HepG2 (cell line): Measurements from ENCODE around the gene BCL2L1. TPM values are rescaled to one million over a fixed set of nuclear protein-coding genes. Genes with fewer than 3 reads are reported as not detected.

ENCODE experiments used
- ATAC-seq: fragments of 200-7000 bp; cut with Tn5 transposase; 3 replicates; pipeline ENCODE4 v1.9.1; 2020; ENCODE audit warnings: mild to moderate bottlenecking, moderate library complexity
- BruUV-seq: library from RNA; stranded (reverse); fragments of 400-500 nt; replicated peaks from 2 replicates; lab custom pipeline; 2021; lab: Mats Ljungman, UMichigan
- CTCF ChIA-PET: fragments of 300-600 bp; formaldehyde crosslinking; extraction: SDS; loops from one replicate; lab custom pipeline; 2021; ENCODE audit warnings: low total read pairs, inconsistent platforms, low intra/inter-chr PET ratio; lab: Yijun Ruan, JAX
- POLR2A ChIA-PET: fragments of 350-600 bp; sonication (Branson Sonifier 250); formaldehyde crosslinking; loops from one replicate; lab custom pipeline; 2020; ENCODE audit warnings: antibody characterized with exemption, inconsistent platforms; lab: Yijun Ruan, JAX
- DNase-seq: peaks from one replicate; pipeline ENCODE4 v3.0.0-alpha.2; 2015; ENCODE audit warnings: low spot score
- FAIRE-seq: peaks from 3 replicates; lab custom pipeline; 2011; peaks lifted over from hg19 to GRCh38; lab: Jason Lieb, UNC
- H2AFZ ChIP-seq: one replicate; pipeline ENCODE4 v1.6.1; 2011; ENCODE audit warnings: low read length, inconsistent platforms
- H3K27ac ChIP-seq: fragments of 300-600 bp; 3 replicates; pipeline ENCODE4 v1.8.0; 2011; ENCODE audit warnings: mixed run types, mild to moderate bottlenecking, mixed read lengths, low read length, inconsistent platforms; ENCODE audit not compliant: insufficient read depth; ENCODE audit errors: extremely low read length
- H3K27me3 ChIP-seq, 2 experiments: fragments of 200-600 bp in 1 of 2; 2 replicates in 1 of 2; 3 replicates in 1 of 2; pipeline versions ENCODE4 v1.6.0 to v1.8.0; 2011; ENCODE audit warnings: low read length in 2 of 2, mild to moderate bottlenecking in 2 of 2, moderate library complexity in 2 of 2, inconsistent platforms in 1 of 2; ENCODE audit not compliant: insufficient read depth in 2 of 2, control insufficient read depth in 1 of 2
- H3K36me3 ChIP-seq, 2 experiments: fragments of 200-600 bp in 1 of 2; replicated peaks in 1 of 2; 2 replicates in 1 of 2; 3 replicates in 1 of 2; pipeline versions ENCODE4 v1.5.1 to v1.8.0; 2011; ENCODE audit warnings: low read length in 2 of 2, inconsistent platforms in 1 of 2; ENCODE audit not compliant: insufficient read depth in 2 of 2, control insufficient read depth in 1 of 2
- H3K4me1 ChIP-seq: 2 replicates; pipeline ENCODE4 v1.5.1; 2012; ENCODE audit warnings: low read length, inconsistent platforms; ENCODE audit not compliant: insufficient read depth
- H3K4me2 ChIP-seq: 2 replicates; pipeline ENCODE4 v1.6.0; 2011; ENCODE audit warnings: low read depth, low read length, inconsistent platforms
- H3K4me3 ChIP-seq, 3 experiments: fragments of 200-600 bp in 1 of 3; sonication (generic), shearing (Covaris generic) in 1 of 3; replicated peaks in 1 of 3; 2 replicates each; pipeline ENCODE4 v1.5.1; 2011 to 2016; ENCODE audit warnings: low read length in 3 of 3, inconsistent platforms in 2 of 3, low read depth in 2 of 3, mild to moderate bottlenecking in 2 of 3, control low read depth in 1 of 3, mixed read lengths in 1 of 3; ENCODE audit not compliant: insufficient read depth in 1 of 3
- H3K79me2 ChIP-seq: one replicate; pipeline ENCODE4 v1.6.1; 2011; ENCODE audit warnings: low read length, inconsistent platforms; ENCODE audit not compliant: insufficient read depth
- H3K9ac ChIP-seq: 2 replicates; pipeline ENCODE4 v1.6.0; 2011; ENCODE audit warnings: mild to moderate bottlenecking, low read depth, low read length, inconsistent platforms; ENCODE audit not compliant: insufficient read depth
- H3K9me3 ChIP-seq: 2 replicates; pipeline ENCODE4 v1.5.1; 2012; ENCODE audit warnings: mild to moderate bottlenecking, low read length
- H4K20me1 ChIP-seq: 2 replicates; pipeline ENCODE4 v1.6.0; 2011; ENCODE audit warnings: inconsistent platforms, mild to moderate bottlenecking, low read length, moderate library complexity; ENCODE audit not compliant: insufficient read depth
- KAT2B ChIP-seq: fragments of 150-350 bp; IDR thresholded peaks from 2 replicates; pipeline ENCODE4 v1.6.1; 2014; ENCODE audit warnings: low read depth, low read length, borderline replicate concordance
- KLF11 ChIP-seq: IDR thresholded peaks from 2 replicates; pipeline ENCODE4 v1.6.1; 2016; ENCODE audit warnings: missing compliant biosample characterization
- MAF1 ChIP-seq: sonication (generic); formaldehyde crosslinking; IDR thresholded peaks from 2 replicates; pipeline ENCODE4 v1.5.0; 2020; ENCODE audit warnings: missing genetic modification reagents, borderline replicate concordance
- NCOR1 ChIP-seq: fragments of 200-600 bp; sonication (generic); IDR thresholded peaks from 2 replicates; pipeline ENCODE4 v1.7.0; 2017; ENCODE audit warnings: antibody characterized with exemption, low read length, borderline replicate concordance
- SAP130 ChIP-seq: IDR thresholded peaks from 2 replicates; pipeline ENCODE4 v1.6.1; 2016; ENCODE audit warnings: low read depth
- SOX6 ChIP-seq, 2 experiments: fragments of 450-650 bp in 1 of 2; sonication (generic) in 1 of 2; formaldehyde crosslinking in 1 of 2; IDR thresholded peaks; 2 replicates each; pipeline versions ENCODE4 v1.4.0 to v1.6.1; 2017 to 2020; ENCODE audit warnings: antibody characterized with exemption in 1 of 2, mild to moderate bottlenecking in 1 of 2, missing genetic modification reagents in 1 of 2
- ZBTB42 ChIP-seq: sonication (generic); formaldehyde crosslinking; IDR thresholded peaks from 2 replicates; pipeline ENCODE4 v1.5.0; 2020; ENCODE audit warnings: mild to moderate bottlenecking, missing genetic modification reagents
- ZNF136 ChIP-seq: sonication (generic); formaldehyde crosslinking; IDR thresholded peaks from 2 replicates; pipeline ENCODE4 v1.8.1; 2022; ENCODE audit warnings: low read depth, mild to moderate bottlenecking, moderate library complexity, missing genetic modification reagents
- ZNF260 ChIP-seq: sonication (generic); formaldehyde crosslinking; IDR thresholded peaks from 2 replicates; pipeline ENCODE4 v1.4.0; 2020; ENCODE audit warnings: missing genetic modification reagents, low read depth, mild to moderate bottlenecking, borderline replicate concordance
- ZNF513 ChIP-seq: sonication (generic); formaldehyde crosslinking; conservative IDR thresholded peaks from 2 replicates; pipeline ENCODE4 v1.5.0; 2020; ENCODE audit warnings: missing genetic modification reagents
- ZNF598 ChIP-seq: sonication (generic); formaldehyde crosslinking; IDR thresholded peaks from 2 replicates; pipeline ENCODE4 v1.5.1; 2020; ENCODE audit warnings: mild to moderate bottlenecking, missing genetic modification reagents, borderline replicate concordance
- ZNF766 ChIP-seq: sonication (generic); formaldehyde crosslinking; IDR thresholded peaks from 2 replicates; pipeline ENCODE4 v1.5.0; 2020; ENCODE audit warnings: missing genetic modification reagents, borderline replicate concordance
- ZSCAN5A ChIP-seq: sonication (generic); formaldehyde crosslinking; IDR thresholded peaks from 2 replicates; pipeline ENCODE4 v1.8.0; 2022; ENCODE audit warnings: mild to moderate bottlenecking, missing genetic modification reagents, borderline replicate concordance
- WGBS: methylation state at CpG from one replicate; pipeline ENCODE4 v1.1.6; 2017; ENCODE audit warnings: low lambda C conversion rate; 5-methylcytosine and 5-hydroxymethylcytosine counted together
- in situ Hi-C: cut with HindIII; loops from 2 replicates; pipeline ENCODE4 v1.10.0; 2017; ENCODE audit warnings: low pct_unique_long_range_greater_than_20kb; ENCODE audit not compliant: extremely low pct_ligation_motif_present
- intact Hi-C: fragments of 100-400 bp; cut with micrococcal nuclease; formaldehyde crosslinking; loops from one replicate; pipeline ENCODE4 v1.10.0; 2022; ENCODE audit not compliant: unreplicated experiment
- polyA plus RNA-seq, 8 experiments: library from polyadenylated mRNA; depleted of rRNA in 3 of 8; stranded (reverse) in 7 of 8; unstranded in 1 of 8; fragments of >200 nt; fragmentation: Illumina TruSeq in 4 of 8; extraction: Trizol in 4 of 8; gene quantifications; 2 replicates each; pipeline versions ENCODE4 v1.2.1 to v1.2.3, GENCODE V29; 2011 to 2016; ENCODE audit warnings: low read depth in 4 of 8, missing spikeins in 1 of 8, mixed read lengths in 1 of 8; ENCODE audit not compliant: insufficient read depth in 1 of 8
- total RNA-seq, 5 experiments: library from RNA; depleted of rRNA; stranded (reverse); fragments of >200 nt; fragmentation: Illumina TruSeq; extraction: Trizol; gene quantifications; 2 replicates each; pipeline ENCODE4 v1.2.3, GENCODE V29; 2016; ENCODE audit warnings: low read depth in 1 of 5
- TF ChIP-seq, protein P1 (sequence below): sonication (generic); formaldehyde crosslinking; IDR thresholded peaks from 2 replicates; pipeline ENCODE4 v1.4.0; 2020; ENCODE audit warnings: missing genetic modification reagents, mild to moderate bottlenecking, borderline replicate concordance

BCL2L1 gene
- total and polyA plus RNA-seq, 2 of the 13 experiments (the other 11 are each of a cell fraction or from before 2014, with no cell fraction given): 164 to 258 TPM

DNA sequence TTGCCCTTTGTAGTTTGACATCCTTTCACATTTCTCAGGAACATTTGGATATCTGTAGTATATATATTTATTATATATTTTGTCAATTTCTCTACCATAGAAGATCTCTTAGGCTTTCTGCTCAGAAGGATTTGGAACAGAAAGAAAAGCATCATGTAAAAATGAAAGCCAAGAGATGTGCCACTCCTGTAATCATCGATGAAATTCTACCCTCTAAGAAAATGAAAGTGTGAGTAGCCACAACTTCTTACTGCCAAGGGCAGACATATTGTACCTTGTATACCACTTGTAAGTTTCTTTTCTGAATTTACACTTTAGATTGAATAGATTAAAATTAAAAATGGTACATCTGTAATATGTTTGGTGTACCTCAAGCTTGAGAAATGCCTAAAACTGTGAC lies 47.6 kb upstream of the BCL2L1 start:
- FAIRE-seq: no peak
- CTCF ChIA-PET: no interaction called here
- H4K20me1 ChIP-seq: no peaks in the 10 kb centered on the region
- in situ Hi-C loops (no loop called here), intact Hi-C loops (no loop called here)
- POLR2A ChIA-PET: no interaction called here
- no peak overlapping the region for H3K4me2 ChIP-seq
- H2AFZ ChIP-seq: no peak overlapping the region
- no peaks in the 10 kb centered on the region for H3K27me3 ChIP-seq
- H3K27ac ChIP-seq: no peak overlapping the region
- WGBS: 97% methylated on average over 1 of the region's 1 CpG
- no peak for ATAC-seq
- H3K36me3 ChIP-seq: peaks cover 34 to 86% of the 10 kb centered on the region in 2 experiments
- BruUV-seq: no TSS peak
- TF ChIP-seq MAF1 (CRISPR knock-in tag) (no peak), ZBTB42 (CRISPR knock-in tag) (no peak), SOX6 (IDR thresholded peaks at IDR 0.05) (no peak), SOX6 (CRISPR knock-in tag; IDR thresholded peaks at IDR 0.05) (no peak), NCOR1 (no peak), ZSCAN5A (CRISPR knock-in tag) (no peak), ZNF766 (no peak), ZNF260 (CRISPR knock-in tag) (no peak), ZNF513 (no peak), ZNF598 (CRISPR knock-in tag) (no peak), SAP130 (CRISPR knock-in tag) (no peak), KLF11 (CRISPR knock-in tag) (no peak), KAT2B (no peak), ZNF136 (CRISPR knock-in tag) (no peak)
- TF ChIP-seq, protein P1, sequence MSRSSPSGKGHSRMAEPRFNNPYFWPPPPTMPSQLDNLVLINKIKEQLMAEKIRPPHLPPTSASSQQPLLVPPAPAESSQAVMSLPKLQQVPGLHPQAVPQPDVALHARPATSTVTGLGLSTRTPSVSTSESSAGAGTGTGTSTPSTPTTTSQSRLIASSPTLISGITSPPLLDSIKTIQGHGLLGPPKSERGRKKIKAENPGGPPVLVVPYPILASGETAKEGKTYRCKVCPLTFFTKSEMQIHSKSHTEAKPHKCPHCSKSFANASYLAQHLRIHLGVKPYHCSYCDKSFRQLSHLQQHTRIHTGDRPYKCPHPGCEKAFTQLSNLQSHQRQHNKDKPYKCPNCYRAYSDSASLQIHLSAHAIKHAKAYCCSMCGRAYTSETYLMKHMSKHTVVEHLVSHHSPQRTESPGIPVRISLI (CRISPR knock-in tag): no peak
- TF ChIP-seq, all 625 proteins: peak for 0
- Histone ChIP-seq H3K4me1 (no peaks in the 10 kb centered on the region), H3K9me3 (no peaks in the 10 kb centered on the region), H3K9ac (no peak overlapping the region), H3K4me3 (no peak overlapping the region), H3K79me2 (no peaks in the 10 kb centered on the region)
- DNase-seq: no peak
